ENCODE results near the gene ATP8A1.

The ATP8A1 gene

GRCh38 chr4:42359711-42360110 lies 297.2 kb downstream of the ATP8A1 start:
- no peak for DNase-seq (ENCODE audit: low read depth)
- TF ChIP-seq CTCF (IDR thresholded peaks at IDR 0.05; ENCODE audit: insufficient read depth, low read depth, low read length, missing control alignments): no peak
- H3K4me3 ChIP-seq (ENCODE audit: low read length): no peak overlapping the region

Data from epithelial cell of esophagus (primary cell).